ENCODE measurements around the gene CENPX. TPM values are rescaled to one million over a fixed set of nuclear protein-coding genes. Genes with fewer than 3 reads are reported as not detected.

The CENPX gene
- total and polyA plus RNA-seq, 8 donors, result 14.0 to 62.4 (median 19.8) TPM

GRCh38 chr17:81973432-81973831, 49.2 kb downstream of the CENPX start:
- Histone ChIP-seq H3K4me3 (no peak overlapping the region), H3K27me3 (no peaks in the 10 kb centered on the region), H3K36me3 (no peaks in the 10 kb centered on the region), H3K27ac (no peak overlapping the region), H3K4me1 (peaks cover 0 to 5% (median under 1%) of the 10 kb centered on the region in 3 donors), H3K9me3 (no peaks in the 10 kb centered on the region)
- FAIRE-seq (no peak), ATAC-seq (no peak), DNase-seq (no peak)
- no peak for TF ChIP-seq CTCF (IDR thresholded peaks at IDR 0.05)
- intact Hi-C loops (cut with DNase I), result no loop called here

- Histone ChIP-seq H3K36me3 (no peaks in the 10 kb centered on the region), H3K4me3 (no peak overlapping the region), H3K27ac (no peak overlapping the region), H3K4me1 (peaks cover 0 to 9% (median 3%) of the 10 kb centered on the region in 3 donors), H3K9me3 (no peaks in the 10 kb centered on the region), H3K27me3 (no peaks in the 10 kb centered on the region)
- TF ChIP-seq CTCF (IDR thresholded peaks at IDR 0.05), result no peak
- FAIRE-seq (no peak), ATAC-seq (no peak), DNase-seq (no peak)
- intact Hi-C loops (cut with DNase I), result no loop called here
- 79% methylated on average over 12 of the region's 12 CpGs for WGBS, 2 donors
Observed at GRCh38 chr17:81968850-81969812, 53.5 kb downstream of the CENPX start.

Other genes starting within 250 kb of the CENPX start
- gene GCGR, start 218.7 kb downstream of the CENPX start, total RNA-seq, result 1 to 10 TPM in 2 of 6 donors, under 1 TPM in 3, not detected in 1; 0.28 to 2.1 (median 0.79) TPM
- gene GCGR, start 218.7 kb downstream of the CENPX start, polyA plus RNA-seq, result 10 to 100 TPM in 1 of 2 donors, 1 to 10 TPM in 1; 7.3 to 22.7 TPM
- gene MCRIP1, start 189.6 kb downstream of the CENPX start, total RNA-seq, result 10 to 100 TPM; 28.9 to 64.0 (median 50.2) TPM
- 100 to 1,000 TPM; 133 to 203 TPM for gene MCRIP1, start 189.6 kb downstream of the CENPX start, polyA plus RNA-seq
- under 1 TPM in 1 of 6 donors, not detected in 5; 0.19 TPM for gene PPP1R27, start 187.8 kb downstream of the CENPX start, total RNA-seq
- gene PPP1R27, start 187.8 kb downstream of the CENPX start, polyA plus RNA-seq, result 1 to 10 TPM; 1.1 to 1.5 TPM
- gene P4HB, start 162.3 kb downstream of the CENPX start, total RNA-seq, result 1,000 to 10,000 TPM; 1,057 to 2,130 (median 1,556) TPM
- 1,000 to 10,000 TPM in 1 of 2 donors, 100 to 1,000 TPM in 1; 876 to 1,399 TPM for gene P4HB, start 162.3 kb downstream of the CENPX start, polyA plus RNA-seq
- 100 to 1,000 TPM in 5 of 6 donors, 10 to 100 TPM in 1; 99.5 to 170 (median 160) TPM for gene ARHGDIA, start 151.5 kb downstream of the CENPX start, total RNA-seq
- gene ARHGDIA, start 151.5 kb downstream of the CENPX start, polyA plus RNA-seq, result 100 to 1,000 TPM; 157 to 225 TPM
- gene ALYREF, start 131.3 kb downstream of the CENPX start, total RNA-seq, result 10 to 100 TPM; 14.4 to 27.8 (median 23.4) TPM
- 10 to 100 TPM; 10.3 to 22.6 TPM for gene ALYREF, start 131.3 kb downstream of the CENPX start, polyA plus RNA-seq
- gene ANAPC11, start 131.2 kb downstream of the CENPX start, total RNA-seq, result 10 to 100 TPM; 33.3 to 45.5 (median 42.5) TPM
- 100 to 1,000 TPM in 1 of 2 donors, 10 to 100 TPM in 1; 95.1 to 112 TPM for gene ANAPC11, start 131.2 kb downstream of the CENPX start, polyA plus RNA-seq
- under 1 TPM in 4 of 6 donors, not detected in 2; 0.19 to 0.62 (median 0.34) TPM for gene NPB, start 120.6 kb downstream of the CENPX start, total RNA-seq
- gene NPB, start 120.6 kb downstream of the CENPX start, polyA plus RNA-seq, result under 1 TPM; 0.34 to 0.45 TPM
- gene PCYT2, start 111.5 kb downstream of the CENPX start, total RNA-seq, result 10 to 100 TPM in 5 of 6 donors, 1 to 10 TPM in 1; 9.0 to 20.7 (median 15.0) TPM
- 10 to 100 TPM; 22.3 to 35.3 TPM for gene PCYT2, start 111.5 kb downstream of the CENPX start, polyA plus RNA-seq
- gene SIRT7, start 104.7 kb downstream of the CENPX start, total RNA-seq, result 10 to 100 TPM in 5 of 6 donors, 1 to 10 TPM in 1; 9.6 to 18.1 (median 12.0) TPM
- 10 to 100 TPM; 33.8 to 40.2 TPM for gene SIRT7, start 104.7 kb downstream of the CENPX start, polyA plus RNA-seq
- gene MAFG, start 95.1 kb downstream of the CENPX start, total RNA-seq, result 10 to 100 TPM in 1 of 6 donors, 1 to 10 TPM in 5; 6.4 to 11.1 (median 8.0) TPM
- 1 to 10 TPM; 6.9 to 8.2 TPM for gene MAFG, start 95.1 kb downstream of the CENPX start, polyA plus RNA-seq
- gene PYCR1, start 85.6 kb downstream of the CENPX start, total RNA-seq, result 100 to 1,000 TPM in 1 of 6 donors, 10 to 100 TPM in 5; 30.6 to 158 (median 52.3) TPM
- gene PYCR1, start 85.6 kb downstream of the CENPX start, polyA plus RNA-seq, result 10 to 100 TPM; 25.4 to 36.9 TPM
- not detected for gene MYADML2, start 75.6 kb downstream of the CENPX start, total RNA-seq
- not detected for gene MYADML2, start 75.6 kb downstream of the CENPX start, polyA plus RNA-seq
- gene NOTUM, start 61.7 kb downstream of the CENPX start, total RNA-seq, result under 1 TPM in 5 of 6 donors, not detected in 1; 0.14 to 0.44 (median 0.16) TPM
- gene NOTUM, start 61.7 kb downstream of the CENPX start, polyA plus RNA-seq, result under 1 TPM; 0.21 to 0.27 TPM
- 10 to 100 TPM; 12.2 to 25.7 (median 16.2) TPM for gene ASPSCR1, start 45.2 kb downstream of the CENPX start, total RNA-seq
- 10 to 100 TPM; 70.8 to 78.8 TPM for gene ASPSCR1, start 45.2 kb downstream of the CENPX start, polyA plus RNA-seq
- gene LRRC45, start 427 bp upstream of the CENPX start, total RNA-seq, result 1 to 10 TPM; 5.3 to 9.9 (median 6.2) TPM
- gene LRRC45, start 427 bp upstream of the CENPX start, polyA plus RNA-seq, result 10 to 100 TPM; 20.0 to 21.6 TPM
- gene RAC3, start 8.8 kb upstream of the CENPX start, total RNA-seq, result 1 to 10 TPM in 5 of 6 donors, under 1 TPM in 1; 0.97 to 3.3 (median 1.9) TPM
- gene RAC3, start 8.8 kb upstream of the CENPX start, polyA plus RNA-seq, result 10 to 100 TPM in 1 of 2 donors, 1 to 10 TPM in 1; 6.0 to 12.6 TPM
- gene DCXR, start 14.8 kb upstream of the CENPX start, total RNA-seq, result 10 to 100 TPM; 34.8 to 87.4 (median 51.1) TPM
- gene DCXR, start 14.8 kb upstream of the CENPX start, polyA plus RNA-seq, result 100 to 1,000 TPM in 1 of 2 donors, 10 to 100 TPM in 1; 86.7 to 108 TPM
- 10 to 100 TPM; 18.2 to 30.8 (median 28.4) TPM for gene RFNG, start 28.9 kb upstream of the CENPX start, total RNA-seq
- 10 to 100 TPM; 57.9 to 59.1 TPM for gene RFNG, start 28.9 kb upstream of the CENPX start, polyA plus RNA-seq
- gene GPS1, start 29.0 kb upstream of the CENPX start, total RNA-seq, result 10 to 100 TPM; 43.0 to 61.9 (median 49.1) TPM
- gene GPS1, start 29.0 kb upstream of the CENPX start, polyA plus RNA-seq, result 100 to 1,000 TPM; 142 to 149 TPM
- 10 to 100 TPM; 56.0 to 89.2 (median 63.7) TPM for gene DUS1L, start 42.9 kb upstream of the CENPX start, total RNA-seq
- 100 to 1,000 TPM; 138 to 186 TPM for gene DUS1L, start 42.9 kb upstream of the CENPX start, polyA plus RNA-seq
- gene FASN, start 75.4 kb upstream of the CENPX start, total RNA-seq, result 10 to 100 TPM; 12.4 to 69.4 (median 31.5) TPM
- 10 to 100 TPM; 31.8 to 50.2 TPM for gene FASN, start 75.4 kb upstream of the CENPX start, polyA plus RNA-seq
- gene CCDC57, start 190.0 kb upstream of the CENPX start, total RNA-seq, result 10 to 100 TPM; 19.6 to 31.8 (median 22.9) TPM
- 100 to 1,000 TPM; 135 to 176 TPM for gene CCDC57, start 190.0 kb upstream of the CENPX start, polyA plus RNA-seq
- gene SLC16A3, start 206.2 kb upstream of the CENPX start, total RNA-seq, result 10 to 100 TPM in 2 of 6 donors, 1 to 10 TPM in 4; 1.2 to 22.8 (median 4.2) TPM
- 1 to 10 TPM; 3.5 TPM for gene SLC16A3, start 206.2 kb upstream of the CENPX start, polyA plus RNA-seq